ENCODE measurements around the gene CRIP2.

CRIP2 gene

GRCh38 chr14:105467942-105468471 is 6.6 kb upstream of the CRIP2 start:
- TF ChIP-seq CTCF (conservative IDR thresholded peaks at IDR 0.05; ENCODE audit: low read depth, low read length), result no peak
- H3K4me3 ChIP-seq (ENCODE audit: low read depth, low read length), result no peak overlapping the region
- no peak for DNase-seq (ENCODE audit: low read depth)

- no peak for TF ChIP-seq CTCF (conservative IDR thresholded peaks at IDR 0.05; ENCODE audit: low read depth, low read length)
- no peak overlapping the region for H3K4me3 ChIP-seq (ENCODE audit: low read depth, low read length)
- DNase-seq (ENCODE audit: low read depth), result no peak
Observed at GRCh38 chr14:105468621-105469241, 5.9 kb upstream of the CRIP2 start.

GRCh38 chr14:105469456-105470349 is 4.9 kb upstream of the CRIP2 start:
- H3K4me3 ChIP-seq (ENCODE audit: low read depth, low read length), result no peak overlapping the region
- TF ChIP-seq CTCF (conservative IDR thresholded peaks at IDR 0.05; ENCODE audit: low read depth, low read length), result no peak
- DNase-seq (ENCODE audit: low read depth), result no peak

- no peak overlapping the region for H3K4me3 ChIP-seq (ENCODE audit: low read depth, low read length)
- no peak for DNase-seq (ENCODE audit: low read depth)
- no peak for TF ChIP-seq CTCF (conservative IDR thresholded peaks at IDR 0.05; ENCODE audit: low read depth, low read length)
Observed at GRCh38 chr14:105470350-105471296, 4.0 kb upstream of the CRIP2 start.

GRCh38 chr14:105471297-105471821 is 3.3 kb upstream of the CRIP2 start:
- TF ChIP-seq CTCF (conservative IDR thresholded peaks at IDR 0.05; ENCODE audit: low read depth, low read length), result peak; percentile 17
- H3K4me3 ChIP-seq (ENCODE audit: low read depth, low read length), result no peak overlapping the region
- no peak for DNase-seq (ENCODE audit: low read depth)

- no peak for DNase-seq (ENCODE audit: low read depth)
- no peak for TF ChIP-seq CTCF (conservative IDR thresholded peaks at IDR 0.05; ENCODE audit: low read depth, low read length)
- H3K4me3 ChIP-seq (ENCODE audit: low read depth, low read length), result no peak overlapping the region
Observed at GRCh38 chr14:105471823-105472485, 2.7 kb upstream of the CRIP2 start.

All from choroid plexus epithelial cell (primary cell).